ENCODE data around the gene PHLDA3. TPM values are rescaled to one million over a fixed set of nuclear protein-coding genes. Genes with fewer than 3 reads are reported as not detected.

The PHLDA3 gene
- total RNA-seq, 1 experiment from 2014 or later: 22.1 TPM

GRCh38 chr1:201450721-201451291, 18.2 kb downstream of the PHLDA3 start:
- CTCF ChIA-PET: interaction anchor here (1.5 to 3.6 kb wide), 2 partner anchors 10 to 15 kb away, joined by 6 to 35 read pairs; no protein-coding TSS in a partner anchor
- H3K9ac ChIP-seq (ENCODE audit: low read length): no peak overlapping the region
- no peak for ATAC-seq
- intact Hi-C loops (cut with micrococcal nuclease): no loop called here
- no peak for DNase-seq (ENCODE audit: low read depth, low spot score)
- H4K20me1 ChIP-seq (ENCODE audit: insufficient read depth): no peaks in the 10 kb centered on the region
- RAD21 ChIA-PET (ENCODE audit: low non-redundant PET in 1 of 2, low total read pairs in 2 of 2, uncharacterized antibody in 2 of 2, unreplicated experiment in 2 of 2): no interaction called here
- no peak overlapping the region for H3K4me2 ChIP-seq (ENCODE audit: low read length)
- H3K9me3 ChIP-seq (ENCODE audit: control insufficient read depth in 1 of 2, insufficient read depth in 1 of 2, low read depth in 1 of 2, low read length in 2 of 2): no peaks in the 10 kb centered on the region
- TF ChIP-seq POLR2A (IDR thresholded peaks at IDR 0.05; ENCODE audit: borderline replicate concordance, extremely low read depth, insufficient read depth, insufficient read length) (no peak), CBX3 (IDR thresholded peaks at IDR 0.05; ENCODE audit: low read depth) (no peak), YY1 (IDR thresholded peaks at IDR 0.05; ENCODE audit: extremely low read depth, insufficient replicate concordance, low read depth, low read length) (no peak), ELF1 (IDR thresholded peaks at IDR 0.05; ENCODE audit: borderline replicate concordance, low read depth) (no peak), SRF (IDR thresholded peaks at IDR 0.05; ENCODE audit: low read depth) (no peak), EGR1 (IDR thresholded peaks at IDR 0.05; ENCODE audit: low read depth) (no peak), REST (IDR thresholded peaks at IDR 0.05; ENCODE audit: low read depth) (no peak), POLR2AphosphoS5 (IDR thresholded peaks at IDR 0.05; ENCODE audit: low read depth, low read length) (no peak), TCF7L2 (IDR thresholded peaks at IDR 0.05; ENCODE audit: borderline replicate concordance, extremely low read depth, insufficient read depth, insufficient read length) (no peak), CTCF (IDR thresholded peaks at IDR 0.05 in 2 of 3, conservative IDR thresholded peaks at IDR 0.05 in 1 of 3; ENCODE audit: borderline replicate concordance in 1 of 3, insufficient read depth in 1 of 3, low read depth in 2 of 3, low read length in 2 of 3) (no peak), SIN3A (IDR thresholded peaks at IDR 0.05; ENCODE audit: low read depth) (no peak), RAD21 (IDR thresholded peaks at IDR 0.05; ENCODE audit: low read depth) (no peak), JUND (IDR thresholded peaks at IDR 0.05) (no peak), ZNF274 (IDR thresholded peaks at IDR 0.05; ENCODE audit: low read depth, low read length) (no peak), CEBPB (IDR thresholded peaks at IDR 0.05; ENCODE audit: low read depth) (no peak), ATF3 (IDR thresholded peaks at IDR 0.05) (no peak), FOSL1 (IDR thresholded peaks at IDR 0.05; ENCODE audit: low read depth) (no peak), MAX (IDR thresholded peaks at IDR 0.05) (no peak), EZH2 (IDR thresholded peaks at IDR 0.05) (no peak), SP1 (IDR thresholded peaks at IDR 0.05; ENCODE audit: low read depth) (no peak)
- H3K79me2 ChIP-seq (ENCODE audit: insufficient read depth, low read length): no peaks in the 10 kb centered on the region
- no TSS peak for BruUV-seq (replicated peaks)
- no peaks in the 10 kb centered on the region for H3K9me2 ChIP-seq (ENCODE audit: insufficient read depth)
- H3K27me3 ChIP-seq (ENCODE audit: insufficient read depth, low read length): no peaks in the 10 kb centered on the region
- no peaks in the 10 kb centered on the region for H3K36me3 ChIP-seq (ENCODE audit: control insufficient read depth in 1 of 2, insufficient read depth in 2 of 2, low read length in 2 of 2)
- POLR2A ChIA-PET: no interaction called here
- peaks cover 7 to 23% of the 10 kb centered on the region in 2 experiments; a peak in 3 of 4 replicates for H3K4me1 ChIP-seq (ENCODE audit: control insufficient read depth in 1 of 2, insufficient read depth in 2 of 2, low read length in 2 of 2)
- no peak overlapping the region for H3K27ac ChIP-seq (ENCODE audit: low read depth, low read length)
- no peak overlapping the region for H2AFZ ChIP-seq (ENCODE audit: low read depth, low read length, poor library complexity, severe bottlenecking)
- no peak overlapping the region for H3K4me3 ChIP-seq (replicated peaks in 1 of 2; ENCODE audit: low read depth in 1 of 2, low read length in 2 of 2)
